ENCODE data around the gene GMCL2.

The GMCL2 gene

GRCh38 chr5:178210686-178211085 is 23.5 kb upstream of the GMCL2 start:
- H3K4me3 ChIP-seq (ENCODE audit: low read depth, low read length), result no peak overlapping the region
- no peak for TF ChIP-seq CTCF (IDR thresholded peaks at IDR 0.05; ENCODE audit: control insufficient read depth, extremely low read depth, insufficient read depth)
- no peak for DNase-seq (ENCODE audit: low read depth)

- no peak for DNase-seq (ENCODE audit: low read depth)
- TF ChIP-seq CTCF (IDR thresholded peaks at IDR 0.05; ENCODE audit: control insufficient read depth, extremely low read depth, insufficient read depth), result no peak
- H3K4me3 ChIP-seq (ENCODE audit: low read depth, low read length), result no peak overlapping the region
These were observed 22.9 kb upstream of the GMCL2 start for GRCh38 chr5:178210073-178210535.

GRCh38 chr5:178209334-178210072 is 22.3 kb upstream of the GMCL2 start:
- TF ChIP-seq CTCF (IDR thresholded peaks at IDR 0.05; ENCODE audit: control insufficient read depth, extremely low read depth, insufficient read depth), result no peak
- no peak for DNase-seq (ENCODE audit: low read depth)
- no peak overlapping the region for H3K4me3 ChIP-seq (ENCODE audit: low read depth, low read length)

- peak; percentile 5; the same call in 1 of the 2 replicates for TF ChIP-seq CTCF (IDR thresholded peaks at IDR 0.05; ENCODE audit: control insufficient read depth, extremely low read depth, insufficient read depth)
- no peak for DNase-seq (ENCODE audit: low read depth)
- H3K4me3 ChIP-seq (ENCODE audit: low read depth, low read length), result no peak overlapping the region
These were observed 21.5 kb upstream of the GMCL2 start for GRCh38 chr5:178208540-178209227.

- DNase-seq (ENCODE audit: low read depth), result no peak
- no peak for TF ChIP-seq CTCF (IDR thresholded peaks at IDR 0.05; ENCODE audit: control insufficient read depth, extremely low read depth, insufficient read depth)
- no peak overlapping the region for H3K4me3 ChIP-seq (ENCODE audit: low read depth, low read length)
These were observed 20.7 kb upstream of the GMCL2 start for GRCh38 chr5:178207917-178208280.

- no peak for TF ChIP-seq CTCF (IDR thresholded peaks at IDR 0.05; ENCODE audit: control insufficient read depth, extremely low read depth, insufficient read depth)
- peak; percentile 97 for DNase-seq (ENCODE audit: low read depth)
- H3K4me3 ChIP-seq (ENCODE audit: low read depth, low read length), result peak overlapping the region; percentile 80; the same call in 1 of the 2 replicates
These were observed 20.2 kb upstream of the GMCL2 start for GRCh38 chr5:178207183-178207916.

Data from LNCaP clone FGC (cell line).